GM12878 (cell line): ENCODE results near the gene SIN3B.

ENCODE experiments used
- EP300 ChIP-seq, 2 experiments: fragments of 150-350 bp in 1 of 2; IDR thresholded peaks; 2 replicates each; pipeline ENCODE4 v1.6.1; 2011 to 2012; ENCODE audit warnings: low read depth in 2 of 2, low read length in 2 of 2, borderline replicate concordance in 1 of 2, improper control_type of control experiment in 1 of 2, inconsistent platforms in 1 of 2; ENCODE audit not compliant: control insufficient read depth in 1 of 2
- MAX ChIP-seq: IDR thresholded peaks from 2 replicates; pipeline ENCODE4 v1.6.1; 2012; ENCODE audit warnings: low read depth, low read length, improper control_type of control experiment
- NBN ChIP-seq: fragments of 450-650 bp; IDR thresholded peaks from 2 replicates; pipeline ENCODE4 v1.6.1; 2016
- POLR2A ChIP-seq: IDR thresholded peaks from 2 replicates; pipeline ENCODE4 v1.6.1; 2011; ENCODE audit warnings: low read depth, mild to moderate bottlenecking, low read length
- SP1 ChIP-seq: IDR thresholded peaks from one replicate; pipeline ENCODE4 v1.6.1; 2011; ENCODE audit warnings: low read depth, low read length
- USF2 ChIP-seq: IDR thresholded peaks from 2 replicates; pipeline ENCODE4 v1.6.1; 2011; ENCODE audit warnings: low read depth, low read length, improper control_type of control experiment, borderline replicate concordance
- YY1 ChIP-seq: IDR thresholded peaks from 2 replicates; pipeline ENCODE4 v1.6.1; 2011; ENCODE audit warnings: low read depth, mild to moderate bottlenecking, low read length
- ZSCAN29 ChIP-seq: fragments of 450-650 bp; IDR thresholded peaks from 2 replicates; pipeline ENCODE4 v1.6.1; 2017; ENCODE audit warnings: mild to moderate bottlenecking, moderate library complexity
- TF ChIP-seq, protein P1 (sequence below): fragments of 450-650 bp; formaldehyde crosslinking; IDR thresholded peaks from 2 replicates; pipeline ENCODE4 v1.4.0; 2022; ENCODE audit warnings: mild to moderate bottlenecking, moderate library complexity

DNA sequence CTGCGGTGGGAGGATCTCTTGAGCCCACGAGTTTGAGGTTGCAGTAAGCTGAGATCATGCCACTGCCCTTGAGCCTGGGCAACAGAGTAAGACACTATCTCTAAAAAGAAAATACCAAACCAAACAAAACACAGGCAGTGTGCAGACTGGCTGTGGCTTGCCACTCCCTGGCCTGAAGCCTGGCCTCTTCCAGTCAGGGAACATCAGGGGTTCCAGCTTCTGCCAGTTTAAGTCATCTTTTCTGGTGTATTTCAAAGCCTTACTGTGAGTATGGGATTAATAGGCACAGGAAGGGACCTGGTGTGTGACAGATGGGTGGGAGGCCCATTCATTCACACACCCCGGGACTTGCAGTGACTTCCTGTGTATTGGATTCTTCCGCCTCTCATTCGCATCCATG, 32.6 kb downstream of the SIN3B start:
- TF ChIP-seq, protein P1, sequence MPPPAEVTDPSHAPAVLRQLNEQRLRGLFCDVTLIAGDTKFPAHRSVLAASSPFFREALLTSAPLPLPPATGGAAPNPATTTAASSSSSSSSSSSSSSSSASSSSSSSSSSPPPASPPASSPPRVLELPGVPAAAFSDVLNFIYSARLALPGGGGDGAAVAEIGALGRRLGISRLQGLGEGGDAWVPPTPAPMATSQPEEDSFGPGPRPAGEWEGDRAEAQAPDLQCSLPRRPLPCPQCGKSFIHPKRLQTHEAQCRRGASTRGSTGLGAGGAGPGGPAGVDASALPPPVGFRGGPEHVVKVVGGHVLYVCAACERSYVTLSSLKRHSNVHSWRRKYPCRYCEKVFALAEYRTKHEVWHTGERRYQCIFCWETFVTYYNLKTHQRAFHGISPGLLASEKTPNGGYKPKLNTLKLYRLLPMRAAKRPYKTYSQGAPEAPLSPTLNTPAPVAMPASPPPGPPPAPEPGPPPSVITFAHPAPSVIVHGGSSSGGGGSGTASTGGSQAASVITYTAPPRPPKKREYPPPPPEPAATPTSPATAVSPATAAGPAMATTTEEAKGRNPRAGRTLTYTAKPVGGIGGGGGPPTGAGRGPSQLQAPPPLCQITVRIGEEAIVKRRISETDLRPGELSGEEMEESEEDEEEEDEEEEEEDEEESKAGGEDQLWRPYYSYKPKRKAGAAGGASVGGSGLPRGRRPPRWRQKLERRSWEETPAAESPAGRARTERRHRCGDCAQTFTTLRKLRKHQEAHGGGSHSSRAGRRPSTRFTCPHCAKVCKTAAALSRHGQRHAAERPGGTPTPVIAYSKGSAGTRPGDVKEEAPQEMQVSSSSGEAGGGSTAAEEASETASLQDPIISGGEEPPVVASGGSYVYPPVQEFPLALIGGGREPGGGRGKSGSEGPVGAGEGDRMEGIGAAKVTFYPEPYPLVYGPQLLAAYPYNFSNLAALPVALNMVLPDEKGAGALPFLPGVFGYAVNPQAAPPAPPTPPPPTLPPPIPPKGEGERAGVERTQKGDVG (CRISPR knock-in tag) = no peak
- no peak for TF ChIP-seq EP300 (IDR thresholded peaks at IDR 0.05; ENCODE audit: borderline replicate concordance in 1 of 2, control insufficient read depth in 1 of 2, low read depth in 2 of 2, low read length in 2 of 2)
- no peak for TF ChIP-seq MAX
- TF ChIP-seq SP1 = no peak
- TF ChIP-seq NBN = no peak
- TF ChIP-seq YY1 = no peak
- no peak for TF ChIP-seq ZSCAN29
- TF ChIP-seq POLR2A = no peak
- no peak for TF ChIP-seq USF2
